GM21717 (cell line): ENCODE measurements around the gene LYRM4.
A peak's percentile ranks its signal among the peaks of the same experiment; 100 is the strongest.

Source experiments
- ATAC-seq: cut with Tn5 transposase; IDR thresholded peaks from one replicate; pipeline ENCODE4 v1.9.1; 2021; ENCODE audit warnings: mild to moderate bottlenecking, moderate library complexity; ENCODE audit not compliant: unreplicated experiment

Gene LYRM4

DNA sequence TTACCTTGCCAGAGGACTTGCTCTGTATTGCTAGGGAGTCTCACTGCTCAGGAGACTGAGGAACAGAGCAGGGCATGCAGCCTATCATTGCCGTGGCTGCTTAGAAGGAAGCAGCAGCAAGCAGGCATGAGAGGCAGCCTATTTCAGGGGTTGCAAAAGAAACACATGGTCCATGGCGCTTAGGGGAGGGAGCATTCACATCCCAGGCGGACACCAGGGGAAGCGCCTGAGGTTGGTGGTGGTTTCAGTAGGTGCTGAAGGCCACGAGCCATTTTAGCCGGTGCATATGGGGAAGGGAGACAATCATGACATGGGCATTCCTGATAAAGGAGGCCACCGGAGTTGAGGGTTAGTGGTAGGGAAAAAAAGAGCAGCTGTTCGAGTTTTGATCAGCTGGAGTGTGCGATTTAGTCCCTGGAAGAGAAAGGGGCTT, 21.5 kb upstream of the LYRM4 start:
- no peak for ATAC-seq

DNA sequence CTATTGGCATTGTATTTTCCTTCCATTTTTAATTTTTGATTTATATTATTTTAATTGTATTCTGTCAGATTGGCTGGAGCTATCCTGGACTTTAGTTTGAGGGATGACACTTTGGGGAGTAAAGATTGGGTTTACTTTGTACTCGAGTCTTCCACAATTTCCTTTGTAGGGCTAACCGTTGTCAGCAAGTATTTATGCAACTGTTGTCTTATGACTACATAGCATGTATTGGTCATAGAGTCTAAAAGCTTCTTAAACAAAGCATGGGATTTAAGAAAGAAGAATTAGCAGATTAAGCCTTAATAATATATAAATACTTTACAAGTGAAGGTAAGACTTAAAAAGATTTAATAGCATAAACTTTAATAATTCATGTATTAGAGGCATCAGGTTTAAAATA, 20.2 kb upstream of the LYRM4 start:
- no peak for ATAC-seq

DNA sequence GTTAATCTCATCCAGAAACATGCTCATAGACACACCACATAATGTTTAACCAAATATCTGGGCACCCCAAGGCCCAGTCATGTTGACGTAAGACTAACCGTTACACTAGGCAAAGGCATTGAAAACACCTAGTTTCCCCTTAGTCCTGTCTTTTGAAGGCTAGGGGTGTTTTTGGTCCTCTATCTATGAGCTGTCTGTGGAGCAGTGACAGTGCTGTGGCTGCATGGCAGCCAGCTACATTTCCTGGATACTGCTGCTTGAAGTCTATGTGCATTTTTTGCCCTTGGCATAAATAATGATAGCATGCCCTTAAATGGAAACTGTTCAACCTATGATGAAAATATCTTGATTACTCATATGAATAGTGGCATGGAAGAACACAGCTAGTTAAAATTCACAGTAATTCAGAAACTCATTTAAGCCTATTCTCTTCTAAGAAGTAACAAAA, 19.2 kb upstream of the LYRM4 start:
- ATAC-seq, result no peak

DNA sequence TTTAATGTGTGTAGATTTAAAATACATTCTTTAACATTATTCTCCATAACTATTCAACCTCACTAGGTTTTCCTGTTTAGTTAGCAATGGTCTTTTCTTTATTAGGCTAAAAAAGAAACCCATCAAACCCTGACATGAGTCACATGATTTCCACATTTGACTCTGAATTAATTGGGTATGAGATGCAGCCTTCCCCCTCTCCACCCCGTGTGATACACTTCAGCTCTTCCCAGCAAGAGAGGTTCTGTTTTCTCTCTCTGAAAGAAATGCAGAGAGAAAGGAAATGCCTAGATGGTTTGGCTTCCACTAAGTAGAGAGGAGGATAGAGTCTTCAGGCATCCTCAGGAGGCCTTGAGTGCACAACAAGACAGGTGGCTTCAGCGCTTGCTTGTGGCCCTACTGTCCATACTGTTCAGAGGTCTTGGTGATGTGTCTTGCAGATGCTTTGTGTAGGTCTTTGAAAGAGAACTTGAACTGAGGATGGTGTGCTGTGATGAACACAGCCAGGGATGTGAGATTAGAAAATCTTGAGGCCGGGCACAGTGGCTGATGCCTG, 17.9 kb upstream of the LYRM4 start:
- ATAC-seq, result no peak

DNA sequence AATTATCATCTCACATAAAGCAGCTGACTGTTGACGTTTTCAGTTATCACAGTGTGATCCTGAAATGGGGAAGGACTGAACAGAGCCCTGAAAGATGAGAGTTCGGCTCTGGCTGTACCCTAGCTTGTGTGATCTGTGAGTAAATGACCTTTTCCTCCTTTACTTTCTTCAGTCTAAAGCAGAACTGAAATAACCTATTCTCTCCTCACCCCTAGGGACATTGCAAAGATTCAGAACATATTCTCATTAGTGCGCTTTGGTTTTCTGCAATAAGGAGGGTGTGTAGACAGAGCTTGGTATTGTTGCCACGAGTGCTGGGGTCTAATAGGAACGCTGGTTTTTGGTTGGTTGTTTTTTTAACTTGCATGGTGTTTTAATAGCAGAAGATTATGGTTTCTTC, 17.3 kb upstream of the LYRM4 start:
- no peak for ATAC-seq

DNA sequence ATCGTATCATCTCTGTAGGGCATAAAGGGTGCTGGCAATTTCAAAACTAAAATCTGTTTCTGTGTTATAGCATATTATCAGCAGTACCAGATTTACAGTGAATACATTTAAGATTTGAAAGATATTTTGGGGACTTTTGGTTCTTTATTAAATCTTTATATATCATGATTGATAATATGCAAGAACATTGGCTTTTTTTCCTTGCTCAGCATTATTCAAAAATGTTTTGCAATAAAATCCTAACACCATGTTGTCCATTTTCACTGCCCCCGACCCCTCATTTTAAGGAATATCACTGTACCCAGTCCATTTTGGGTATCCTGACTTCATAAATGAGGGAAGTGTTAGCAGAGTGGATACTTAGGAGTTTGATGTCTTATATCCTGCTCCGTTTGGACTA, 16.8 kb upstream of the LYRM4 start:
- ATAC-seq, result no peak

DNA sequence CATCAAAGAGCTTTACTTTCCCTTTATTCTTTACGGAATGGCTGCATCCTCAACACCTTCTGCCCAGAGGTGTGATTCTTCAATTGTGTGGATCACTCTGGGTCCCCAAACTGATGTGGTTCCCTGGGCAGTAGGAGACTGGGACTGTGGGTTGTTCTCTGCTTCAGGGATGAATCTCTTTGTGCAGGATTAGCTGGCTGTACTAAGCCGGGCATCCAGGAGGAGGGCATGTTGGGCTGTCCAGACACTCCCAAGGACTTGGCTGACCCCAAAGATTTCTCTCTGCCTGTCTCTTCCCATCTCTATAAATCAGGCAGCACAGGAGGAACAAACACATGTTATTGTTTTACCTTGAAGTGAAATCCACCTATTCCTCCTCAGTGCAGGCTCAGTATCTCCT, 15.8 kb upstream of the LYRM4 start:
- ATAC-seq, result no peak

DNA sequence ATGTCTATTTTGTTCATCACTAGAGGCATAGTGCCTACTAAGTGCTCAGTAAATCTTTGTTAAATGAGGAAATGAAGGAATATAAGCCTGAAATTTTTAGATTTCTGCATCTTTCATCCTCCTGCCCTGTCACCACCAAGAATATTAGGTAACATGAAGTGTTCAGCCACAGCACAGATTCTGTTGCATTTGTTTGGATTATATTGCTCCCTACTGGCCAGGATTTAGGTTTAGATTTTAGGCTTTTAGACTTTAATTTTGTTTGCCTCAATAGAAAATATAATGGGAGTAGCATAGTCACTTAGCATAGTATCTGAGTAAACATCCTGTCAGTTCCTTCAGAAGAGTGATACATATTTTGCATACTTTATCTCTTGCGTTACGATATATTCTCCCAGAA, 14.7 kb upstream of the LYRM4 start:
- ATAC-seq, result no peak

DNA sequence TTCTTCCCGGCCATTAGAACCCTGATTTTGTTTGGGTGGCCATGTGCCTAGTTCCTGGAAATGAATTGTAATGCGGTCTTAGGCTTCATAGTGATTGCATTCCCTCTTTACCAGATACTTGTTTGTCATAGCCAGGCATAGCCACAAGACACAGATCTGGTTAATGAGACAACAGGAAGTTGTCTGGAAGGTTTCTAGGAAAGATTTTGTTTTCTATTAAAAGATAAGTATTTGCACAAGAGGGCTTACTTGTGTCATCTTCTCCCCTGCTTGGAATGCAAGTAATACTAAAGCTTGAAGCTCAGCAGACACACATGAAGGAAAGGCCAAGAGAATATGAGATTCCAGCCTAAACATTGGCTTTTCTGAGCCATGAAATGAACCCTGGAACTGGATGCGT, 13.5 kb upstream of the LYRM4 start:
- no peak for ATAC-seq

DNA sequence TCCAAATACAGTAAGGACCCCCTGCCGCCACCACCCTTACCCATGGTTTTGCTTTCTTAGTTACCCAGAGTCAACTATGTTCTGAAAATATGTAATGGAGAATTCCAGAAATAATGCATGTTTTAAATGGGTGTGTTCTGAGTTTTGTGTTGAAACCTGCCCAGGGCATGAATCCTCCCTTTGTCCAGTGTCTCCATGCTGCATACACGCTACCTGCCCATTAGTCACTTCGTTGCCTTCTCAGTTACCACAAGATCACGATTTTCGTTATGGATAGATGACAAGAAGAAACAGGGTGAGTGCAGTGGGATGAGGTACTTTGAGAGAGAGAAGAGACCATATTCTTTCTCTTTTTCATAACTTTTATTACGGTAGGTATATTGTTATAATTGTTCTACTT, 11.2 kb upstream of the LYRM4 start:
- ATAC-seq, result no peak

DNA sequence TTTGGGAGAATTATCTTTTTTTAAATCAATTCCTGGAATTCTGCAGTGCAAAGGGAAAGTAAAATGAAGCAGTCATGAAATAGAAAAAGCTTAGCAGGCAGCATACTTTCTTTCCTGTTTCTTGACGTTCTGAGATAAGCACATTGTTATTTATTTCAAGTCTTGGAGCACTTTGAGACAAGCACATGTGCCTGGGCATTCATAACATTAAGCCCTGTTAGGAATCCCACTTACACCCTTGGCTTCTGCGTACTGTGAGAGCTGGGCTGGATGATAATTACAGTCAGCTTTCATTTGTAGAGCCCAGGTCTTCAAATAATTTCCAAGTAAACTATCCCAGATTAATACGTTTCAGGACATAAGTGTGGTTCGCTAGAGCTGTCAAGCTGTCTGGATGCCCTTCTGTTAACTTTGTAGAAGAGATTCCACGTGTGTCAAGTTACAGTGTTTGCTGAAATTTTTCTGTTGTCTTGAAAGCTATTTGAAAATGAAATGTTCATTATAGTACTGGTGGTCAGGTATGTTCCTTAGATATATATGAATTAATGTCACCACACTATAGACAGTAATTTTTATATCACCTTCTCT, 9.4 kb upstream of the LYRM4 start:
- ATAC-seq, result no peak

DNA sequence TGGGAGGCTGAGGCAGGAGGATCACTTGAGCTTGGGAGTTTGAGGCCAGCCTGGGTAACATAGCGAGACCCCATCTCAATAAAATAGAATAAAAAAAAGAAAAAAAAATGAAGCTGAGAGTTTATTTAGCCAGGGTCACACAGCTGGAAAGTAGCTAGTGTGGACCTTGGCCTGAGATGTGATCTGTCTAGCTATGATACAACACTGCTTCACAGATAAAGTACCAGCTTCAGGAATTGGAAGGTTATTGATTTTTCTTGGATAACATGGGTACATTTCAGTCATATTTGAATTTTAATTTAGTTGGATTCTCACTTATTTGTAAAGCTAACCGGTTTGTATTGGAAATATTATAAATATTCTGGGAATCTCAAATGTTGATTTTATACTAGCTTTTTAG, 5.7 kb upstream of the LYRM4 start:
- no peak for ATAC-seq

DNA sequence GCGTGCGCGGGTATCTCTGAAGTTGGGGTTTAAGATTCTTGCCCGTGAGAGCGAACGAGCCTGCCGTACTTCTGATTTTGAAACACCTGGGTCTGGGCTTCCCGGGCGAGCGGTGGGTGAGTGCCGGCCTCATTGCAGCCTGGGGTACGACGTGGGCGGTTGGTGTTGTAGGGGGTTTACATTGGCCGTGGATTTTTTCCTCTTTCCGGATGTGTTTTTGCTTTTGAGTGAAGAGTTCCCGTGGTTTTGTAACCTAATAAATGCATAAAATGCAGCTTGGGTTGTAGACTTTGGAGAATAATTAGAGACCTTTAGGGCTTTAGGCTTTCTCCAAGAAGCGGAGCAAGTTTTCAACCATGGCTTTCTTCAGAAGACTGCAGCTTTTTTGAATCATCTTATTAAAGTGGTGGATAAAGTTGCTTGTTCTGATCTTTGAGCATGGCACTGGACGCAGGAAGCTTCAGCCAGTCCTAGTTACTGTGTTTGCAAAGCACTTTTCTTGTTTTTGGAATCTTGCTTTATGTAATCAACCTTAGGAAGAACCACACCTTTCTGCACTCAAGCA, 877 bp upstream of the LYRM4 start:
- ATAC-seq, result no peak

DNA sequence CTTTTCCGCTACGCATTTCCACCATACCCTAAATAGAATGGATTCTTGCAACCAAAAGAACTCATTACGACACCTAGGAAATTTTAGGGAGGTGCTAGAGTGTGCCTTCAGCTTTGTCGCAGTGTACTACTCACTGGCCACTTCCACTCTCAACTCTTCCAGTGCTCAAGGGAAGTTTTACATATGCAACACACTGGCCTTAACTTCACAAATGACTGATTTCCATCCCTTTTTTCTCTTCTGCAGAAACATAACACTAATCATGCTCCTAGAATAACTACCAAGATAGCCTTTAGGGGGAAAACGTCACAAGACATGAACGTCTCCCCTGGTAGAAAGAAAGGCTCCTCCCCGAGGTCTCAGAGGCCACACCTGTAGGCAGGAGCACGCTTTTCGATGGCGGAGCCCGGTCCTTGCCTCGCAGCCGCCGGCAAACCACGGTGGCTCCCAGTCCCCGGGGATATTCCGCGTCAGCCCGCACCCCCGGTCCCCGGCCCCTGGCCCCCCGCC, 584 bp downstream of the LYRM4 start:
- ATAC-seq, result peak; percentile 76

DNA sequence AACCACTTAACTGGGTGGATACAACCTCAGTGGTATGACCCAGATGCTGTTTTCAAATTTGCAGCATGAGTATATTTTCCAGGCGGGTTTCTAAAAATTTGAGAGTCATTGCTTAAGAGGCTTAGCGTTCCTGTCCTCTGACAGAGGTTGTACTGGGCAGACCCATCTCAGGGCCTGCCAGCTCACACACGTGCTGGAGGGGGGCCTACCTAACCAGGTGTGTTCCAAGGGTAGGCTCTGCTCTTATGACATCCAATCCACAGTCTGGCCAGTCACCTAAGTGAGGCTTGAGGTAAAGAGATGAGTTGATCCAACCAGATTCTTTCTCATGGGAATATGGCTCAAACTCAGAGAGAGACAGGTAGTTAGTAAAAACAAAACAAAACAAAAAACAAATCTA, 1.3 kb downstream of the LYRM4 start:
- ATAC-seq, result no peak

DNA sequence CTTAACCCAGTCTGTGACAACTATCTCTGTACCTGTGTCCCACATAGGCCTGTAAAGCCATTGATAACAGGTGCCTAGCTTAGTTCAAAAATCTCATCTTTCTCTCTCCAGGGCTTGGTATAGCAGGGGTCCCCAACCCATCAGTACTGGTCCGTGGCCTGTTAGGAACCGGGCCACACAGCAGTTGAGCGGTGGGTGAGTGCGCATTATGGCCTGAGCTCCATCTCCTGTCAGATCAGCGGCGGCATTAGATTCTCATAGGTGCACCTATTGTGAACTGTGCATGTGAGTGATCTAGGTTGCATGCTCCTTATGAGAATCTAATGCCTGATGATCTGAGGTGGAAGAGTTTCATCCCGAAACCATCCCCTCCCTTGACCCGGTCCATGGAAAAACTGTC, 3.4 kb downstream of the LYRM4 start:
- no peak for ATAC-seq

DNA sequence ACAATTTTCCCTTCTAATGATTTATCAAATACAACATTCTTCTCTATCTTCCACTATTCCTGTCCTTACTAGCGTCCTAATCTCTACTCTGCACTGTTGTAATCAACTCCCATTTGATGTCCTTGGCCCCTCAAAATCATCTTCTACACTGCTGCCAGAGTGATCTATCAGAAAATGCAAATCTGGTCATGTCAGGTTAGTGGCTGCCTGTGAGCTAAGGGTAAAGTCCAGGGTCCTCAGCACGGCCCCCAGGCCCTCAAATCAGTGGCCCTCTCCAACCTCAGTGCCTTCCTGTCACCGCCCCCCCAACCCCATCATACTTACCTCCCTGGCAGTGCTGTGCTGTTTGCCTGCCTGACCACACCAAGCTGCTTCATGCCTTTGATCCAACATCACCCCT, 3.8 kb downstream of the LYRM4 start:
- ATAC-seq, result no peak

DNA sequence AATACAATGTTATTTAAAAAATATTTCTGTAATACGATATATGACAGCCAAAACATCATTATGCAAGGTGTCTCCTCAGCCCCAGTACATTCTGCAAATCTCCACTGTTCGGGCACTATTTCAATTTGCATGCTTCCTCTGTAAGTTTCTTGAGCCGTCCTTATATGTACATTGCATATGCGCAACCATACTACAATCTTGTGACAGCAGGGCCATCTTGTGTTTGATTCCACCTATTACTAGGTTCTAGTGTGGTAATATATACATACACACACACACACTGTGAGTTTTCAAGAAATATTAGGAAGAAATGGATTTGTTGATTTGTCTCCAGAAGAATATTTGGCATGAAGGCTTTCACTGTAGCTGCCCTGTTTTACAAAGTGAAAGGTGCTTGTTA, 9.8 kb downstream of the LYRM4 start:
- no peak for ATAC-seq

DNA sequence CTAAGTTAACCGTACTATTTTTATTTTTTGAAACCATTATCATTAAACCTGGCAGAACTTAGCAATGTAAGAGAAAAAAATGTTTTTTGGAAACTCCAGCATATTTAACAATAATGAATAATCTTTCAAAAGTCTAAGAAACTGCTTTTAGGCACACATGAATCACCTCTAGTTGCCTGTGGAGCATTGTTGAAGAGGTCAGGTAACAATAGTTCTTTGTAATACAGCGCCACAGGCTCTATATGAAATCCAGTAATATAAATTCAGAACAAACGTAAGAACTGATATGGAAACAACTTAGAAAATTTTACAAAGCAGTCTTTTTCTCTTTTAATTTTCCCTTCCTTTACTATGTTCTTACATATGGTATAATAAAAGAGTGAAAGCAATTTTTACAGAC, 10.3 kb downstream of the LYRM4 start:
- no peak for ATAC-seq

DNA sequence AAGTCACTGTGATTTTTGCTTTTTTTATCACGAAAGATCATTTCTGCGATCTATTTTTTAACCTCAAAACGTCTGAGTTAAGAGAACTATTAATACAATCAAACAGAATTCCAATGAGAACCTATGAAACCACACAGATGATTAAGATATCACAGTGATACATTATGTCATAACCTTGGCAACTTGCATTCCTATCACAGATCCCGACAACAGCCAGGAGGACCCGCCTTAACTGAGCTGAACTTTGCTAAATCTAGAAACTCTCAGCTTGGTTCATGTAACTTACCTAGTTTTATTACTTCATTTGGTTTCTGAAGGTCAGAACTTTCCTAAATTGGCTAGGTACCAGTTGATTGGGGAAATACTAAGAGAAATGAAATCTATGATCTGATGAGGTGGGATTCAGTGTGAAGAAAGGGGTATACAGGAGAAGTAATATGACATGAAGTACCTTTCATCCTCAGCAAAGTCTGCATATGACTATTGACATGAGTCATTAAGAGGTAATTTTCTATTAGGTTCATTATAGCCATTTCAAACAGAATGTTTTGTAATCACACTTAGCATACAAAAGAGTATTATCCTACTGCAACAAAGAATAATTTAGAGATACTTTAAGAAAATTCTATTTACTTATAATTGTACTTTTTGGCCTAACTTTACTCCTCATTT, 11.2 kb downstream of the LYRM4 start:
- ATAC-seq, result no peak

DNA sequence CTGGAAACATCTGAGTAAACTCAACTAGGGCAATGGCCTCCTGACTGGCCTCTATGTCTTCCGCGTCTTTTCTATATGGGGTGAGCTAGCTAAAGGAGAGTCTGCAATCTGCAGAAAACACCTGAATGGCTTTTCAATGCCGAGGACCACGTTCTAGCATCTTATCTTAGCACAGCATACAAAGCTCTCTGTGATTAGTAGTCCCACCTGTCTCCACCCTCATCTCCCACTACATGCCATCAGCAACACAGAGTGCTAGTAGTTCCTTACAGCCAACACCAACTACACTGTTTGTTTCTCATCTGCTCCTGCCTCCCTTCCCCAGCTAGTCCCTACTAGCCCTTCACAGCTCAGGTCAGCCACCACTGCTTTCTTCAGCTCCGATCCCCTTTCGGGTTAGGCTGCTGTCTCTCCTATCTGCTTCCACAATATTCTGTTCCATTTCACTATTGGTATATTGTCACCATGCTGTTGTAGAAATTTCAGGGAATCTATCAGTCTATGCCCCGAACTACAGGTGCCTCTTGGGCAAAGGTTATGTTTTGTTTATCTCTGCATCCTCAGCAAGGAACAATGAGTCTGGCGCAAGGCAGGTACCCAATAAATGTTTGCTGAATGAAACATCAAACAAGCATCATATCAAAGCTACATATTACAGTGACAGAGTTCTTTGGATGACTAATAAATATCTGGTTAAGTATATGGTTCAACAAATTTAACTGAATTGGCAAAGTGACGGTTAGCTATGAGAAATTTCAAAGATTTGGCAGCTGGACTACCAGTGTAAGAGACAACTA, 12.2 kb downstream of the LYRM4 start:
- ATAC-seq, result no peak
